Left lobe of liver (tissue), 2 donors: ENCODE data around the gene CD52. TPM values are rescaled to one million over a fixed set of nuclear protein-coding genes. Genes with fewer than 3 reads are reported as not detected.
A peak's percentile ranks its signal among the peaks of the same experiment; 100 is the strongest.
"Not testable (repeated sequence)": the region's sequence is repeated elsewhere in the genome, so short reads cannot be mapped to it uniquely, and the experiment has no call there.

Source experiments
- ATAC-seq: fragments of 200-7000 bp; cut with Tn5 transposase; one replicate; pipeline ENCODE4 v1.9.1; 2020; ENCODE audit warnings: mild to moderate bottlenecking, moderate library complexity
- DNase-seq: peaks from one replicate; pipeline ENCODE4 v3.0.0-alpha.2; 2020; ENCODE audit warnings: low spot score
- total RNA-seq: library from RNA; stranded (reverse); gene quantifications from one replicate; pipeline ENCODE4 v1.2.1, GENCODE V29; 2021
- donor health status: DM: no; HTN: no; CAD: no; lungs with moderate emphysema.
- donor health status: DM: no; HTN: yes; CAD: no.

The CD52 gene
- total RNA-seq, 1 donor from 2014 or later = 3.0 TPM

DNA sequence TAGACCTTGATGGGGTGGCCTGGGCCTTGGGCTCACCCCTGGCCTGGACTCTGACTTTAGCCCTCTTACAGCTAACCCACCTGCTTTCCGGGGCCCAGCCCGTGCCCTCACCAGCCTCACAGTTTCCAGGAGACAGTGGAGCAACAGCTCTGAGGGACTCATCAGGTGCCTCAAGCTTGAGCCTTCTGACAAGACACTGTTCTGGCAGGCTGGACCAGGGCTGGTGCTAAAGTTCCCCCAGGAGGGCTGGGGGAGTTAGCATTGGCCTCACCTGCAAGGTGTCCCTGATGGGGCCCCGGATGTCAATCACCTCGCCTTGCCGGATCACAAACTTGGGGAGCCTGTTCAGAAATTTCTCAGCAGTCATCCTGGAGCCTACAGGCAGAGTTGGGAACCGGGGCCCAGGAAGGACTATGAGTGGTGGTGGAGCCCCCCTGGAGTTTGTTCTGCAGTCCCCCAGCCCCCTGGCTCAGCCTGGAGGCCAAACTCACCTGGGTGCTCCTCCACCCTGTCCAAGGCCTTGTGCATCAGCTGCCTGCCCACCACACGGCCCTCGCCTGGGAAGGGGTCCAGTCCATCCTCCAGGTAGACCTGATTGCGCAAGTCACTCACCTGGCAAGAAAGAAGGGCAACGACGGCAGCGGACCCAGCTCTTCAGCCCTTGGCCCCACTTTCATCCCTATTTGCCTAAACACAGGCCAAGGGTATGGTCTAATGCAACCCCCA lies 33.7 kb upstream of the CD52 start:
- ATAC-seq (no peak), DNase-seq (no peak)

DNA sequence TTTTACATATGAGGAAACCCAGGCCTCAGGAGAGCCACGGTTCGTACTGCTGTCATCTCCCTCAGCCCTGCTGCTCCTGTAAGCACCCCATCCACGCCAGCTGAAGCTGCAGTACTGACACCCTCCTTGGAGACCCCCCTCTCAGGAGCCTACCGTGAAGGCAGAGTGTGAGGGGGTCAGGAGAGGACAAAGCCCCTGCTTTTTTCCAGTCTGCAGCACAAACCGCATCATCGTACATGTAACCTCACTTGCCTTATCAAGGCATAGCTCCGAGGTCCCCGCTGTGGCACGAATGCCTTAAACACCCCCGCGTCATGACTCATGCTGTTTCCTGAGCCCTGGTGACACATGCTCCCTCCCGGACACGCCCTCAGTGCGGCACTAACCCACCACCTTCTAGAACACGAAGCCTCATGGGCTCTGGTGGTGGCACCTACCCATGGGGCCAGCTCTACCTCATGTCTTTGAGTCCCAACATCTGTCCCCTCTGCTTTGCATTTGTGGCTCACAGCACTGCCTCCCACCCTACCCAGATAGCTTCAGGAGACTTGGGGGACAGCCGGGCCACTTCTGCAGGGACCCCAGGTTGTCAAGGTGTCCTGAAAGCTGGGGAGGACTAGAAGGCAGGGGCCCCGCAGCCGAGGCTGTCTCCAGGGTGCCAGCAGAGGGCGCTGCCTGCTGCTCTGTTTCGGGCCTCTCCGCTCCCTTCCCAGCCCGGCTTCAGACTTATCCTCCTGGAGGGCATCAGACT lies 33.0 kb upstream of the CD52 start:
- ATAC-seq = peak; percentile 66

DNA sequence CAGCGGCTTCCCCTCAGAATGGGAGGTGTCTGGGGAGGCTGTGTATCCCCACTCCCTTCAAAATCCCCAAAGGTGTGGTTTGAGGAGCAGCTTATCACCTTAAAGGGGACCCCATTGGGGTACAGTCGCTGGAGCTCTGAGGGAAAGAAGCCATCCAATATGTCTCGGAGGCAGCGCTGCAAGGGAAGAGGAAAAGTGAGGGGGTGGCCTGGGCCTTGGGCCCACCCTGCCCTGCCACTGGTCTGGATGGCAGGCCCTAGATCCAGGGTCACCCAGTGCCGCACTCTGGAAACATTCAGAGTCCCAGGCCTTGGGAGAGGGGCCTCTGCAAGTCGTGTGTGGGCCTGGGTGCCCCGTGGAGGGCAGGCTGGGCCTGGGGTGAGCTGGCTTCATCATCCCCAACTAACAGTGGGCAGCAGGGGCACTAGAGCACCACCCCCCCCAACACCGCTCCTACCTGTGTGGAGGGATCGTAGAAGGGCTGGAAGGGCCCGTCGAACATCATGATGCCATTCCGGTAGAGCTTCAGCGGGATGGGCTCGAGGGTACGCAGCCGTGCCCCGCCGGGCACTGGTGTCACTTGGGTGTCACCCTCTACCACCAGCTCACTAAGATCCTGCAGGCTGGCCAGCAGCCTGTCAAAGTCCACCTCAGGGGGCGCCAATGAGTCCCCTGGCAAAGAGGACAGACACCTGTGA lies 32.2 kb upstream of the CD52 start:
- no peak for DNase-seq
- ATAC-seq = no peak

More for the DNA sequence above, 33.0 kb upstream of the CD52 start:
- no peak for DNase-seq

DNA sequence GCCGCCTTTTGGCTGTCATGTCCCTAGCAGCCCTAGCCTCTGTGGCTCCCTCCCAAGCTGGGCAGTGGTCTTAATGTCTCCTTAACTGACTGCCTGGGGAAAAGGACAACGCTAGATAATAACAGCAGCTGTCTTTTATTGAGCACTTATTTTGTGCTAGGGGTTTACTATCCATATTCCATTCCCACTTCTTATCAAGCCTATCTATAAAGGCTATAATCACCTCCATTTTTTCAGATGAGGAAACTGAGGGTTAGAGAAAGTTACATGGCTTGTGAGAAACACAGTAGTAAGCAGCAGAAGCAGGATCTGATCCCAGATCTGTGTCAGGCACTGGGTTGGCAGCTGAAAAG lies 31.7 kb upstream of the CD52 start:
- ATAC-seq (no peak), DNase-seq (no peak)

DNA sequence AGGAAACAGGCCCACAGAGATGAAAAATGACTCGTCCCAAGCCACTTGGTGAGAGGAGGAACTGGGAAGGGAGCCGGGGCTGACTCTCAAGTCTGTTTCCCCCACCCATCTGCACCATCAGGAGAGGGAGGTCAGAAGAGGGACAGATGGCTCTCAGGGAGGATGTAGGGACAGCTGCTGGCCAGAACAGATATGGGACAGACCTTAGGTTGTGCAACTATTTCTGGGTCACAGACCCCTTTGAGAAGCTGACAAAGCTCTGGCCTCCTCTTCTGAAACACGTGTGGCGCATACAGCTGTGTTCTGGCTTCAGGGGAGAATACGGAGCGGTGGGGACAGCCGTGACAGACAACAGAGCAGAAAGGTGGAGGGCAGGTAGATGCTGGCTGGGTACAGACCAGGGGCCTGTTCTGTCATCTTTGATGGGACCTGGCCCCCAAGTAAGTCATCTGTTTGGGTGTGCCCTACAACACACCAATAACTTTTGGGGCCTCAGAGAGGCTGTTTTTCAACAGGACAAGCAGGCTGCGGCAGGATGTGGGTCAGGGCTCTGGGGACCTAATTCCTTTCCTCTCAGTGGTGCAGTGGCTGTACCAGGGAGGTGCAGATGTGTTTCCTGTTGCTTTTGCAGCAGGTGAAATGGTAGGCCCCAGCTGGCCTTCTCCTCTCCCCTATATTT lies 30.6 kb upstream of the CD52 start:
- peak; percentile 13 for ATAC-seq
- no peak for DNase-seq

DNA sequence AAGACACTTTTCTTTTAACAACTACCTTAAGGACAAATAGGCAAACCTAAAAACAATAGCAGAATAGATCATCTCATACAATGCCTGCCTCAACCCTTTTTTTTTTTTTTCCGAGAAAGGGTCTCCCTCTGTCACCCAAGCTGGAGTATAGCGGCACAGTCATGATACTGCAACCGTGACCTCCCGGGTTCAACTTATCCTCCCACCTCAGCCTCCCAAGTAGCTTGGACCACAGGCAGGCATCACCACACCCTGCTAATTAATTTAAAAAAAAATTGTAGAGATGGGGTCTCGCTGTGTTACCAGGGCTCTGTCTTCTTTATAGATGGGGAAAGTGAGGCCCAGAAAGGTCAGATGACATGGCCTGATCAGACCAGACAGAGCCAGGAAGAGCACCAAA lies 29.9 kb upstream of the CD52 start:
- DNase-seq (no peak), ATAC-seq (no peak)

DNA sequence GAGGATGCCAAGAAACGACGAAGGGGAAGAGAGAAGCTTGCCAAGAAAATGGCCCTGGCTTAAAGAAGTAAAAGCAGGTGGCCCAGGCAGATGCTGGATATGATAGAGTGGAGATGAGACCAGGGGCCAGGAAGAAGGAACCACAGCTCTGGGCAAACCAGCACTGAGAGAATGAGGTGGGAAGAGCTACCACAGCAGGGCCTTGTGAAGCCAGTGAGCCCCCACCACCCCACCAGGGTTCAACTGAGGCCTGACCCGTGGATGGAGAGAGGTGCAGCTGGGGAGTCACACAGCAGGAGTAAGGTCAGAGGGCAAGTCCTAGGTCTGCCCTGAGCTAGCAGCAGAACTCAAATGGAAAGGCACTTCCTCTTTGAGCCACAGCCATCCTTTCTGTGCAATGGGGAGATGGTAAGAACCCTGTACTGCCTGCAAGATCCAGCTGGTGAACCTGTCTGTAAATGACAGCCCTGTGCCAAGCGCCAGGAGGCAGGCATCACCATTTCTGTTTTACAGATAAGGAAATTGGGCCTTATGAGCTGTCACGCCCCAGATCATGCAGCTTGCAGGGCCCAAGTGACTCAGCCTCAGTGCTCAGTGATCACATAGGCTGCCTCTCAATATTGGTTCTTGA lies 29.3 kb upstream of the CD52 start:
- ATAC-seq = no peak

DNA sequence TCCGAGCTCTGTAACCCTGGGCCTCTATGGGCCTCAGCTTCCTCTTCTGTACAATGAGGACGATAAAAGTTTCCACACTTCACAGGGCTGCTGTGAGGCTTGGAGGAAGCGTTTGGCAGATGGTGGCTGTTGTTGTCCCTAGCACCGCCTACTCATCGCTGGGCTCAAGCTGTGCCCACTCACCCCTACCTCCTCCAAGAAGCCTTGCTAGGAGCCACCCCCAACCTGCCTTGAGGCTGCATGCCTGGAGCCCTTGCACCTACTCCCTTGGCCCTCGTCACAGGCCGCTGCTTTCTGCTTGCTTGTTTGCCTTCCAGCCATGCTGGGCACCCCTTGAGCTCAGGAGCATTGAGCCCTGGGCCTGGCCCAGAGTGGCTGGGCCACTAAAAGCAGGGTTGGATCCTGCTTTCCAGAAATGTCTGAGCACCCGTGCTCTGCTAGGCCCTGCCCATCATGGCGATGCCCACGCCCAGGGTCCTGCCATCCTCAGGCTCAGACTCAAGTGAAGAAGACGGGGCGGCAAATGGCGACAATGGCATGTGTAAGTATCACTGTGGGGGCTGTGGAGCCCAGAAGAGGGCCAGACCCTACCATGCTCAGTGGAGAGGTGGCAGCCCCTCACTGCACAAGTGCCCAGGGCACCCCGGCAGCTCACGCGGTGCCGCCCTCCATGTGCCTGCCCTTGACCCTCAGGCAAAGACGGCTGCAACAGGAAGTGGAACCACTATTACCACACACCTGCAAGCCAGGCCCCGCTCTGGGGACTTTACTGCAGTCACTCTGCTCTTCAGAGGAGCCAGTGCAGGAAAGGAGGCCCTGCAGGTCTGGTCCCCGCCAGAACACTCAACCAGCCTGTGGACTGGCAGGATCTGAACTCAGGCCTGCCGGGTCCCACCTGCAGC lies 28.3 kb upstream of the CD52 start:
- DNase-seq (no peak), ATAC-seq (peak; percentile 5)

More for the DNA sequence above, 29.3 kb upstream of the CD52 start:
- DNase-seq = no peak

DNA sequence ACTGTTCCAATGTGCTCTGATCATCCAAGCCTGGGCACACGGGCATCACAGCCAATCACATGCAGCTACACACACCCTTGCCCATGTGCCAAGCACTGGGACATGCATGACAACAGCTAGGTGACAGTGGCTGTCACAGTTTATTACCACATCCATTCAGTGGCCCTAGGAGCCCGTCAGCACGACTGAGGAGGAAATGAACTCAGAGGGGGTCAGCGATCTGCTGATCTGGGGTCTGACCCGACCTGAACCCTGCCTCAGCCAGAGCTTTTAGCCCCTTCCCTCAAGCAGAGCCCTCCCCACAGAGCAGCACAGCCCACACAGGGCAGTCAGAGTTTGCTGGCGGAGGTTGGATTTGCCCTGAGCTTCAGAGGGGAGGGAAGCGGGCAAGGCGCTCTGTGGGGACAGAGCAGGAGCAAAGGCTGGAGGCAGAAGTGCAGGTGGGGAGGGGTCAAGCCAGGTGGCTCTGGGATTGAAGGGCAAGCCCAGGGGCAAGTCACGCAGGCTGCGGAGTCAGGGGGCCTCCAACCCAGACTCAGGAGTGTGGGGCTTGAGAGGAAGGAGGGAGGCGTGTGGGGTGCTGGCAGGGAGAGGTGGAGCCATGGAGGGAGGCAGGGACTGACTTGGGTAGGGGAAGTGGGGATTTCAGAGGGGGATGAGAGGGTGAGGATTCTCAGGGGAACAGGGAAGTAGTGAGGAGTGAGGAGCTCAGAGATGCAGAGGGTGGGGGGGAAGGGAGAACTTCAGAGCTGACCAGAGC lies 27.5 kb upstream of the CD52 start:
- DNase-seq = no peak
- ATAC-seq = peak; percentile 35

DNA sequence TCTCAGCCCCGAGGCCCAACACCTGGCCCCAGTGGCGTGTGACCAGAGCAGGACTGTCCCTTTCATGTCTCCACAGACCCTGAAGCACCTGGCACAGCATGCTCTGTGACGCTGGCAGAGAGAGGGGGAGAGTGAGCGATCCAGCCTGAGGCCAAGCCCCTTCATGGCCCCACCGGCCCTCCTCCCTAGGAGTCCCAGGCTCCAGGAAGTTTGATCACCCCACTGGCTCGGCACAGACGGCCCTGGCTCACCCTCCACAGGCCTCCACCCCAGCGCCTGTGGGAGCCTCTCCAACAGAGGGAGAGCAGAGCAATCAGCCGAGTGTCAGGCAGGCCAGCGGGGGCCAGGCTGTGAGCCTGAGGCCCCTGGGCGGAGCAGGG lies 26.9 kb upstream of the CD52 start:
- DNase-seq (no peak), ATAC-seq (no peak)

DNA sequence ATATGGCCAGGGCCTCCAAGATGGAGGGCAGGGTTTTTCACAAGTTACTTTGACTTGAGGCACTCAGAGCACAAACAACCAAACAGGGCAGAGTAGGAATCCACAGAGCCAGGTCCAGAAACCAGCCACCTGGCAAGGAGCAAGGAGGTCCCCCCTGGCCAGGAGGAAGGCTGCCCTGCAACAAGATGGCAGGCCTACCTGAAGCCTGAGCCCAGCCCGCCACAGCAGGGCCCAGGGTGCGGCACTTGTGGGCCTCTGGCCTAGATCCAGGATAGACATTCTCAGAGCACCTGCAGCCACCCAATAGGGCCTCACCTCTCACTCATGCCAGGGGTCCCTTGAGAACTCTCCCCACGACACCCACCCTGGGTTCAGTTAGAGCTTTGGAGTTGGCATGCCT lies 26.3 kb upstream of the CD52 start:
- ATAC-seq (no peak), DNase-seq (no peak)

DNA sequence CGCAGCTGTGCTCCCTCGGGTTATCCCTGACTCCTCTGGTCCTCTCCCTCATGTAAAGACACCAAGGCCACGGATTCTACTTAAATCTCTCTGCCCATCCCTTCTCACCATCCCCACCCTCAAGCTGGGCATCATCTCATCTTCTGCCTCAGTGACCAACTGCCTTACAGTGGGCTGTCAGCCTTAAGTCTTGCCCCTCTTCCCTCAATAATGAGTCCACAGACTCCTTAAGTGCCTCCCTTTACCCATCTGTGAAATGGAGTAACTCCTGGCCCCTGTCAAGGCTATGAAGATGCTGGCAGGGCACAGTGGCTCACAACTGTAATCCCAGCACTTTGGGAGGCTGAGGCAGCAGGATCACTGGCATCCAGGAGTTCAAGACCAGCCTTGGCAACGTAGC lies 25.8 kb upstream of the CD52 start:
- no peak for DNase-seq
- no peak for ATAC-seq

DNA sequence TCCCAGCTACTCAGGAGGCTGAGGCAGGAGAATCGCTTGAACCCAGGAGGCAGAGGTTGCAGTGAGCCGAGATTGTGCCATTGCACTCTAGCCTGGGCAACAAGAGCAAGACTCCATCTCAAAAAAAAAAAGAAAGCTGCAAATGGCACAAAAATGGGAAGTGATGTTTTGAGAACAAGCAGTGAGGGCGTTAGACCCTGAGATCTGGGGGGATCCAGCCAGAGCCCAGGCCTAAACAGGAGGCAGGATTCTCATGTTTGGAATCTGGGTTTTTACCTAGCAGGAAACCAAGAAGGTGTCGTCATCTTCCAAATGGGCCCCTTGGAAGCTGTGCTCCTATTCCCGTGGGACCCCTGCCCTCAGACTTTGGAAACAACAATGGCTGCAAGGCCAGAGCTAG lies 25.0 kb upstream of the CD52 start:
- DNase-seq, ATAC-seq: not testable (repeated sequence)

DNA sequence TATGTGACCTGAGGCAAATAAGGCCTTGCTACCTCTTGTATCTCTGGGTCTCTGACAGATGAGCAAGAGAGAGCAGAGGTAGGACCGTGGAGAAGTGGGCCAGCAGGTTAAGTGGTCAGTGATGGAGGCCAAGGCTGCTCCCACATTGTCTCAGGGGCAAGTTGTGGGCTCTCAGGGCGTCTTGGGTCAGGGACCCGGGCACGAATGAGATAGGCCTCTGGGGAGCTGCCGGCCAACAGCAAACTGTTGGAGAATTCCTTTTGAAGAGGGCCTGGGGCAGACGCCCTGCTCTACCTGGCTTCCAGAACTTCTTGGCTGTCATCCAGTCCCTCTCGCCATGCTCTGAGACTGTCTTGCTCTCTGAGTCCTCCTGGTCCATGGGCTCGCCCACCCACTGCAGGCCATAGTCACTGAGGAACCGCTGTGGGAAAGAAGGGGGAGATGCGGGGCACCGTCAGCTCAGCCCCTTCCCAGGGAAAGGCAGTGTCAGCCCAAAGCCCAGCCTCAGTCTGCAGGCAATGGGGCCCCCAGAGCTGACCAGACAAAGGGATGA lies 23.8 kb upstream of the CD52 start:
- DNase-seq = no peak

DNA sequence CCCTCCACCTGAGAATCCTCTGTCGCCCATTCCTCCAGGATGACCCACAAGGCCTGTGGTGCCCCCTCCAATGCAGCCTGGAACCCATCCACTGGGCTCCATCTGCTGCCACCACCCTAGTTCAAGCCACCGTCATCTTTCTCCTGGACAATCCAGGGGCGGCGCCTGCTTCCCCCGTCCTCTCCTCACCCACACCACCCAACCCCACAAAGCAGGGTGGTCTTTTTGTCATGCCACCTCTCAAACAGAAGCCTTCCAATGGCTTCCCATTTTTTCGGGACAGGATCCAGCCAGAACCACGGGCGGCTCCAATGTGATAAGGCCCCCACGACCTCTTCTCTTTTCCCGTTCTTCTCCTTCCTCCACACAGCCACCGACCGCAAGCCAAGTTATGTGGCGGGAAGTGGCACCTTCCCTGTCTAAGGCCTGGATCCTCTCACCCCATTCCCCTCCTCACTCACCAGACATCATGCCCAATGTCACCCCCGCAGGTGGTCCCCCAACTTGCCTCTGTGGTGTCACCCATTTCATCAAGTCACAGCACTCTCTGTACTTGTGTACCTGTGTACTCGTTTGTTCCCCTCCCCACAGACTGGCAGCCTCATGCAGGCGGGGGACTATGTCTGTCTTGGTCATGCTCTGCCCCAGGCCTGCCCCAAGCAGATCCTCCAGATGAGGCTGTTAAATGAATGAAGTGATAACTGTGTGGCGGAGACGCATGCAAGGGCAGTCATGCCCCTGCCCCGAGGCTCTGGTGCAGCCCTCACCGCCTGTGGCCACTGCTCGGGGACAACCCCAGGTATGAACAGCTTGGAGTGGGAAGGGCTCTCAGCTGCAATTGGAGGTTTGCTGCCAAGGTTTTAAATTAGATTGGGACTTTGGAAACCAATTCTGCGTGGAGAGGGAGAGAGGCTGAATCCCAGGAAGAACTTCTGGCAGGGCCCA lies 22.3 kb upstream of the CD52 start:
- DNase-seq (no peak), ATAC-seq (no peak)

More for the DNA sequence above, 23.8 kb upstream of the CD52 start:
- ATAC-seq = no peak

DNA sequence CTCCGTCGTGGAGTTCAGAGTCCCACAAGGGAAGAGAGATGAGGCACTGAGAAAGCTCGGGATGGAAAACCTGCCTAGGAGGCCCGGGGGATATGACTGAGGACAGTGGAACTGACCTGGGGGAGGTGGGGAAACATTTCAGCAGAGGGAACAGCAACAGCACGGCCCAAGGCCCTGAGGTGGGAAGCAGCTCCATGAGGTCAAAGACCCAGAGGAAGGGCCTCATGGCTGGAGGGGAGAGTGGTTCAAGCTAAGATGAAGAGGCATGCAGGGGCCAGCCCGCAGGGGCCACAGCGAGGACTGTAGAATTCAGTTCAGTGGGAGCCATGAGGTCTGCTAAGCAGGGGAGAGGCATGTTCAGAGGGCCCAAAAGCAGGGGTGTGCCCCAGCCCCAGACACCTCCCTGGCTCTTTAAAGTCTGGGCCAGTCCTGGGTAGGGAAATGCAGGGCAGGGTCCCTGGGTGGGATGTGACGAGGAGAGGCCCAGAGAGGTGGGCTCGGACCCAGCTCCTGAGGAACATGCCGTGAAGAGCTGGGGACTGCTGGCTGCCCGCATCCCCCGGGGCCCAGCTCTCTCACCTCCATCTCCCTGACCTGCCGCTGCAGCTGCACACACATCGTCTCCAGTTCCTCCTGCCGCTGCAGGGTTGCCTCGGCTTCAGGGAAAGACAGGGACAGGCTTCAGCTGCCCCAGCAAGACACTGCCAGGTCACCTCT lies 21.3 kb upstream of the CD52 start:
- no peak for ATAC-seq
- no peak for DNase-seq
